Gastroesophageal sphincter (tissue), 4 donors: ENCODE data around the gene GALNT10. TPM values are rescaled to one million over a fixed set of nuclear protein-coding genes. Genes with fewer than 3 reads are reported as not detected.

Source experiments
- ATAC-seq: fragments of 150-250 bp; one replicate; pipeline ENCODE4 v1.9.1; 2016; ENCODE audit warnings: mild to moderate bottlenecking, moderate library complexity
- H3K27ac ChIP-seq, 4 donors: fragments of 200-600 bp; sonication (generic) in 3 of 4; 1 replicate in 3 of 4; 2 replicates in 1 of 4; pipeline ENCODE4 v1.5.1; 2016 to 2019
- H3K27me3 ChIP-seq: fragments of 200-600 bp; sonication (generic); one replicate; pipeline ENCODE4 v1.5.1; 2019
- H3K36me3 ChIP-seq, 2 donors: fragments of 200-600 bp; sonication (generic); one replicate each; pipeline ENCODE4 v1.5.1; 2019; ENCODE audit warnings: control low read depth in 1 of 2
- H3K4me1 ChIP-seq, 3 donors: fragments of 200-600 bp; sonication (generic); 1 replicate in 2 of 3; 2 replicates in 1 of 3; pipeline ENCODE4 v1.5.1; 2016 to 2019; ENCODE audit warnings: control low read depth in 2 of 3
- H3K4me3 ChIP-seq, 2 donors: fragments of 200-600 bp; sonication (generic); one replicate each; pipeline ENCODE4 v1.5.1; 2019; ENCODE audit warnings: mild to moderate bottlenecking in 1 of 2, moderate library complexity in 1 of 2
- H3K9me3 ChIP-seq, 3 donors: fragments of 200-600 bp; sonication (generic); one replicate each; pipeline ENCODE4 v1.5.1; 2017 to 2019; ENCODE audit warnings: control low read depth in 2 of 3
- CTCF ChIP-seq, 4 experiments: fragments of 200-600 bp in 2 of 4; fragments of 450-650 bp in 2 of 4; sonication (generic) in 1 of 4; IDR thresholded peaks; one replicate each; pipeline ENCODE4 v1.5.1; 2017 to 2019; ENCODE audit warnings: antibody characterized with exemption in 4 of 4, mild to moderate bottlenecking in 2 of 4, moderate library complexity in 2 of 4
- EP300 ChIP-seq: sonication (generic); formaldehyde crosslinking; IDR thresholded peaks from one replicate; pipeline ENCODE4 v1.6.1; 2017; ENCODE audit warnings: antibody characterized with exemption, mild to moderate bottlenecking
- POLR2A ChIP-seq, 2 donors: fragments of 450-650 bp; IDR thresholded peaks; one replicate each; pipeline ENCODE4 v1.6.1; 2017; ENCODE audit warnings: antibody characterized with exemption in 2 of 2, mild to moderate bottlenecking in 2 of 2, moderate library complexity in 1 of 2
- POLR2AphosphoS5 ChIP-seq: sonication (generic); formaldehyde crosslinking; IDR thresholded peaks from one replicate; pipeline ENCODE4 v1.6.1; 2017; ENCODE audit warnings: antibody characterized with exemption
- WGBS, 2 donors: methylation state at CpG; one replicate each; pipeline ENCODE4 v1.1.5; 2018; ENCODE audit warnings: low coverage in 1 of 2; 5-methylcytosine and 5-hydroxymethylcytosine counted together
- total RNA-seq, 4 donors: library from RNA; depleted of rRNA; stranded (reverse); fragments of >200 nt; gene quantifications; one replicate each; pipeline ENCODE4 v1.1.0, GENCODE V29; 2016

The GALNT10 gene
- total RNA-seq, 4 donors from 2014 or later: 19.1 to 49.1 (median 34.0) TPM

DNA sequence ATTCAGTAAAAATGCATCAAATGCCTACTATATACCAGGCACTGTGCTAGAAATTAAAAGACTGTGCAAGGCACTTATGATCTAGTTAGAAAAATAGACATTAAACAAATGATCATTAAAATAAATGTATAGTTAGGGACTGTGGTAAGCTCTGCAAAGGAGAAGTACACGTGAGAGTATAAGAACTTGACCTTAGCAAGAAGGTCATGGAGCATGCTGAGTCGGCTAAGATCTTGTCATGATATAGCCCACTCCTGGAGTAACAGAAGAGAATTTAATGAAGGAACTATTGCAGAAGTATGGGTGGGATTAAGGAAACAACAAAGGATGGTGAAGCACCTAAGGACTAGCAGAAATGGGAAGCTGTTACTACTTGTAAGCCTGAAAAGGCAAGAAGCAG is 231.8 kb downstream of the GALNT10 start:
- no peak overlapping the region for H3K4me3 ChIP-seq
- peaks cover 0 to 35% of the 10 kb centered on the region in 2 donors for H3K36me3 ChIP-seq
- TF ChIP-seq CTCF (IDR thresholded peaks at IDR 0.05) (no peak), POLR2A (IDR thresholded peaks at IDR 0.05) (no peak), POLR2AphosphoS5 (no peak), EP300 (no peak)
- H3K9me3 ChIP-seq: no peaks in the 10 kb centered on the region
- ATAC-seq: no peak
- WGBS, 2 donors: 76 to 79% methylated on average over 2 of the region's 2 CpGs
- H3K27me3 ChIP-seq: no peaks in the 10 kb centered on the region
- H3K4me1 ChIP-seq: no peaks in the 10 kb centered on the region
- H3K27ac ChIP-seq: no peak overlapping the region

GRCh38 chr5:154428208-154428607 is 237.7 kb downstream of the GALNT10 start:
- no peak for TF ChIP-seq CTCF (IDR thresholded peaks at IDR 0.05)
- TF ChIP-seq EP300: no peak
- TF ChIP-seq POLR2AphosphoS5: no peak
- TF ChIP-seq POLR2A (IDR thresholded peaks at IDR 0.05): no peak
- Histone ChIP-seq H3K9me3 (no peaks in the 10 kb centered on the region), H3K27ac (no peak overlapping the region), H3K36me3 (peaks cover 0 to 9% of the 10 kb centered on the region in 2 donors), H3K4me1 (no peaks in the 10 kb centered on the region), H3K4me3 (no peak overlapping the region), H3K27me3 (no peaks in the 10 kb centered on the region)
- ATAC-seq: no peak
- WGBS, 2 donors: 92 to 94% methylated on average over 3 of the region's 3 CpGs

DNA sequence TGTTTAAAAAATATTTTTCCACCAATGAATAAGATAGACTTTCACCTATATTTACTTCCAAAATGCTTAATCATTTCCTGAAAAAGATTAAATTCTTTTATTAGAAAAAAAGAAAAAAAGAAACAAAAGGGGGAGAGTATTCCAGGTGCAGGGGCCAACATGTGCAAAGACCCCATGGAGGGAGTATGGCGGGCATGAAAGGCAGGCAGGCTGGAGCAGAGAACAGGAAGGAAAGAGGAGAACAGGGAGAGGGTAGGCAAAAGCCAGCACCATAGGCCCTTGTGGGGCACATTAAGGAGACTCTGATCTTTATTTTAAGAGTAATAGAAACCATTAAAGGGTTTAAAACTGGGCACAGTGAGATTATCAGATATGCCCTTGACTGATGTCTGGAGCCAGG is 238.8 kb downstream of the GALNT10 start:
- H3K27ac ChIP-seq: no peak overlapping the region
- no peaks in the 10 kb centered on the region for H3K27me3 ChIP-seq
- WGBS, 2 donors: 100% methylated on average over 1 of the region's 1 CpG
- H3K36me3 ChIP-seq: peaks cover 0 to 12% of the 10 kb centered on the region in 2 donors
- no peak overlapping the region for H3K4me3 ChIP-seq
- TF ChIP-seq CTCF (IDR thresholded peaks at IDR 0.05) (no peak), POLR2A (IDR thresholded peaks at IDR 0.05) (no peak)
- no peaks in the 10 kb centered on the region for H3K9me3 ChIP-seq
- no peaks in the 10 kb centered on the region for H3K4me1 ChIP-seq
- ATAC-seq: no peak

DNA sequence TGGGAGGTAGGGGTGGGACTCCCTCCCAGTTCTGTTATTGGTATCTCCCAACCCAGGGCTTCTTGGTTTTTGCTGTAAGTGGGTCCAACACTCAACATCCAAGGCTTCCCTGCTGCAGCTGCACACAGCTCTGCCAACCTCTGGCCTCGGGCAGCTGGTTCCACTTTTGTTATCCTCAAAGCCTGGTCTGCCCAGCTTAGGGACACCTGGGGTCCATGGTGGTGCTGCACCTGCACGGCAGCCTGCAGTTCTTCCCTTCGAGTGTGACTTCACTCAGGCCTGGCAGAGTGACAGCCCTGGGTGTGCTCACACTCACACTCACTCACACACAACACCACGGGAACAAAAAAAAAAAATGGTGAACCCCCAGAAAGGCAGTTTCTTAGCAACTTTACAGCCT is 239.9 kb downstream of the GALNT10 start:
- H3K27me3 ChIP-seq: no peaks in the 10 kb centered on the region
- TF ChIP-seq EP300 (no peak), CTCF (IDR thresholded peaks at IDR 0.05) (no peak), POLR2AphosphoS5 (no peak), POLR2A (IDR thresholded peaks at IDR 0.05) (no peak)
- no peak for ATAC-seq
- H3K4me1 ChIP-seq: no peaks in the 10 kb centered on the region
- peaks cover 0 to 24% of the 10 kb centered on the region in 2 donors for H3K36me3 ChIP-seq
- H3K9me3 ChIP-seq: no peaks in the 10 kb centered on the region
- no peak overlapping the region for H3K4me3 ChIP-seq
- no peak overlapping the region for H3K27ac ChIP-seq
- 86% methylated on average over 1 of the region's 4 CpGs; no CpG with 5 or more reads in 1 of the 2 donors for WGBS, 2 donors

GRCh38 chr5:154430961-154431630 is 240.6 kb downstream of the GALNT10 start:
- no peaks in the 10 kb centered on the region for H3K9me3 ChIP-seq
- H3K4me1 ChIP-seq: no peaks in the 10 kb centered on the region
- no peak for ATAC-seq
- no peaks in the 10 kb centered on the region for H3K27me3 ChIP-seq
- 86 to 89% methylated on average over 1 to 3 of the region's 4 CpGs for WGBS, 2 donors
- no peak overlapping the region for H3K4me3 ChIP-seq
- no peak overlapping the region for H3K27ac ChIP-seq
- H3K36me3 ChIP-seq: peaks cover 0 to 30% of the 10 kb centered on the region in 2 donors
- TF ChIP-seq POLR2A (IDR thresholded peaks at IDR 0.05) (no peak), POLR2AphosphoS5 (no peak), EP300 (no peak), CTCF (IDR thresholded peaks at IDR 0.05) (no peak)
